Neural cell (in vitro differentiated cells): ENCODE data around the gene CNOT6. TPM values are rescaled to one million over a fixed set of nuclear protein-coding genes. Genes with fewer than 3 reads are reported as not detected.

Experiments
- H2AFZ ChIP-seq: fragments of 200-600, 300-800 bp; sonication (generic), shearing (Covaris generic); 2 replicates; pipeline ENCODE4 v1.6.0; 2014; ENCODE audit warnings: low read depth, mild to moderate bottlenecking, antibody characterized with exemption, low read length, moderate library complexity
- H3F3A ChIP-seq: fragments of 200-600 bp; shearing (Covaris generic); 2 replicates; pipeline ENCODE4 v1.6.1; 2016; ENCODE audit warnings: mild to moderate bottlenecking, moderate library complexity, mixed read lengths, antibody characterized with exemption, low read length; ENCODE audit not compliant: insufficient read depth, poor library complexity, severe bottlenecking
- H3K27ac ChIP-seq: fragments of 200-600, 300-800 bp; sonication (generic), shearing (Covaris generic); 2 replicates; pipeline ENCODE4 v1.5.1; 2014; ENCODE audit warnings: mild to moderate bottlenecking, low read length, moderate library complexity
- H3K27me3 ChIP-seq: fragments of 300-800, 200-600 bp; sonication (generic), shearing (Covaris generic); 2 replicates; pipeline ENCODE4 v1.6.0; 2014; ENCODE audit warnings: mild to moderate bottlenecking, low read depth, low read length, moderate library complexity; ENCODE audit not compliant: insufficient read depth
- H3K36me3 ChIP-seq: fragments of 300-800, 200-600 bp; sonication (generic), shearing (Covaris generic); 2 replicates; pipeline ENCODE4 v1.5.1; 2014; ENCODE audit warnings: mild to moderate bottlenecking, antibody characterized with exemption, low read length, moderate library complexity; ENCODE audit not compliant: insufficient read depth
- H3K4me2 ChIP-seq: fragments of 300-800, 200-600 bp; sonication (generic), shearing (Covaris generic); 2 replicates; pipeline ENCODE4 v1.6.0; 2014; ENCODE audit warnings: mild to moderate bottlenecking, low read length
- H3K4me3 ChIP-seq: fragments of 300-800, 200-600 bp; sonication (generic), shearing (Covaris generic); 2 replicates; pipeline ENCODE4 v1.5.1; 2014; ENCODE audit warnings: mild to moderate bottlenecking, low read length, moderate library complexity
- H3K79me2 ChIP-seq: fragments of 200-600 bp; shearing (Covaris generic); replicated peaks from 2 replicates; pipeline ENCODE4 v1.6.0; 2014; ENCODE audit warnings: mild to moderate bottlenecking, low read length, moderate library complexity; ENCODE audit not compliant: insufficient read depth
- H3K9ac ChIP-seq: fragments of 300-800, 200-600 bp; sonication (generic), shearing (Covaris generic); 2 replicates; pipeline ENCODE4 v1.6.1; 2016; ENCODE audit warnings: mild to moderate bottlenecking, low read length, mixed read lengths
- H3K9me2 ChIP-seq: fragments of 200-600 bp; shearing (Covaris generic); 2 replicates; pipeline ENCODE4 v1.6.1; 2016; ENCODE audit warnings: mild to moderate bottlenecking, low read length, mixed read lengths; ENCODE audit not compliant: insufficient read depth
- H3K9me3 ChIP-seq: fragments of 200-600, 300-800 bp; sonication (generic), shearing (Covaris generic); 2 replicates; pipeline ENCODE4 v1.6.1; 2016; ENCODE audit warnings: mild to moderate bottlenecking, mixed run types, low read length, moderate library complexity, mixed read lengths
- H4K20me1 ChIP-seq: fragments of 200-600 bp; shearing (Covaris generic); 2 replicates; pipeline ENCODE4 v1.6.1; 2016; ENCODE audit warnings: mild to moderate bottlenecking, mixed run types; ENCODE audit not compliant: insufficient read depth
- EP300 ChIP-seq: fragments of 450-650 bp; conservative IDR thresholded peaks from 2 replicates; pipeline ENCODE4 v1.6.1; 2014; ENCODE audit warnings: antibody characterized with exemption, mild to moderate bottlenecking, moderate library complexity; ENCODE audit not compliant: poor library complexity, severe bottlenecking
- EZH2 ChIP-seq: fragments of 200-600, 300-800 bp; shearing (Covaris generic), sonication (generic); IDR thresholded peaks from 2 replicates; pipeline ENCODE4 v1.6.1; 2014; ENCODE audit warnings: antibody characterized with exemption, low read length, borderline replicate concordance, mild to moderate bottlenecking; ENCODE audit not compliant: insufficient read depth, poor library complexity, severe bottlenecking
- RAD21 ChIP-seq: fragments of 450-650 bp; conservative IDR thresholded peaks from 2 replicates; pipeline ENCODE4 v1.6.1; 2014; ENCODE audit warnings: antibody characterized with exemption, mild to moderate bottlenecking, moderate library complexity
- REST ChIP-seq: IDR thresholded peaks from 2 replicates; pipeline ENCODE4 v1.6.1; 2012; ENCODE audit warnings: borderline replicate concordance
- SMC3 ChIP-seq: fragments of 450-650 bp; conservative IDR thresholded peaks from 2 replicates; pipeline ENCODE4 v1.6.1; 2014; ENCODE audit warnings: antibody characterized with exemption, mild to moderate bottlenecking, moderate library complexity; ENCODE audit not compliant: poor library complexity
- TAF1 ChIP-seq: IDR thresholded peaks from 2 replicates; pipeline ENCODE4 v1.6.1; 2012; ENCODE audit warnings: low read depth
- polyA plus RNA-seq: library from polyadenylated mRNA; depleted of rRNA; stranded (reverse); fragments of >200 nt; gene quantifications from 2 replicates; pipeline ENCODE4 v1.2.3, GENCODE V29; 2014
- TF ChIP-seq, protein P1 (sequence below): fragments of 450-650 bp; IDR thresholded peaks from 2 replicates; pipeline ENCODE4 v1.5.1; 2014; ENCODE audit warnings: antibody characterized with exemption, mild to moderate bottlenecking, moderate library complexity; ENCODE audit not compliant: poor library complexity, severe bottlenecking

The CNOT6 gene
- polyA plus RNA-seq, 1 donor from 2014 or later, result 43.0 TPM

GRCh38 chr5:180470966-180471582 lies 23.1 kb upstream of the CNOT6 start:
- H4K20me1 ChIP-seq, result no peaks in the 10 kb centered on the region
- H3K9me2 ChIP-seq, result no peaks in the 10 kb centered on the region
- H3K79me2 ChIP-seq, result no peaks in the 10 kb centered on the region
- no peaks in the 10 kb centered on the region for H3F3A ChIP-seq
- H3K9ac ChIP-seq, result no peak overlapping the region
- H3K27me3 ChIP-seq, result no peaks in the 10 kb centered on the region
- H3K9me3 ChIP-seq, result no peaks in the 10 kb centered on the region
- H3K4me2 ChIP-seq, result no peak overlapping the region
- no peak overlapping the region for H3K27ac ChIP-seq
- no peaks in the 10 kb centered on the region for H3K36me3 ChIP-seq
- no peak for TF ChIP-seq EZH2
- no peak for TF ChIP-seq TAF1
- peak; percentile 90 for TF ChIP-seq RAD21
- no peak for TF ChIP-seq EP300
- TF ChIP-seq, protein P1, sequence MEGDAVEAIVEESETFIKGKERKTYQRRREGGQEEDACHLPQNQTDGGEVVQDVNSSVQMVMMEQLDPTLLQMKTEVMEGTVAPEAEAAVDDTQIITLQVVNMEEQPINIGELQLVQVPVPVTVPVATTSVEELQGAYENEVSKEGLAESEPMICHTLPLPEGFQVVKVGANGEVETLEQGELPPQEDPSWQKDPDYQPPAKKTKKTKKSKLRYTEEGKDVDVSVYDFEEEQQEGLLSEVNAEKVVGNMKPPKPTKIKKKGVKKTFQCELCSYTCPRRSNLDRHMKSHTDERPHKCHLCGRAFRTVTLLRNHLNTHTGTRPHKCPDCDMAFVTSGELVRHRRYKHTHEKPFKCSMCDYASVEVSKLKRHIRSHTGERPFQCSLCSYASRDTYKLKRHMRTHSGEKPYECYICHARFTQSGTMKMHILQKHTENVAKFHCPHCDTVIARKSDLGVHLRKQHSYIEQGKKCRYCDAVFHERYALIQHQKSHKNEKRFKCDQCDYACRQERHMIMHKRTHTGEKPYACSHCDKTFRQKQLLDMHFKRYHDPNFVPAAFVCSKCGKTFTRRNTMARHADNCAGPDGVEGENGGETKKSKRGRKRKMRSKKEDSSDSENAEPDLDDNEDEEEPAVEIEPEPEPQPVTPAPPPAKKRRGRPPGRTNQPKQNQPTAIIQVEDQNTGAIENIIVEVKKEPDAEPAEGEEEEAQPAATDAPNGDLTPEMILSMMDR, result peak; percentile 93
- peak; percentile 91 for TF ChIP-seq SMC3
- TF ChIP-seq REST, result no peak
- no peak overlapping the region for H2AFZ ChIP-seq
- no peak overlapping the region for H3K4me3 ChIP-seq

DNA sequence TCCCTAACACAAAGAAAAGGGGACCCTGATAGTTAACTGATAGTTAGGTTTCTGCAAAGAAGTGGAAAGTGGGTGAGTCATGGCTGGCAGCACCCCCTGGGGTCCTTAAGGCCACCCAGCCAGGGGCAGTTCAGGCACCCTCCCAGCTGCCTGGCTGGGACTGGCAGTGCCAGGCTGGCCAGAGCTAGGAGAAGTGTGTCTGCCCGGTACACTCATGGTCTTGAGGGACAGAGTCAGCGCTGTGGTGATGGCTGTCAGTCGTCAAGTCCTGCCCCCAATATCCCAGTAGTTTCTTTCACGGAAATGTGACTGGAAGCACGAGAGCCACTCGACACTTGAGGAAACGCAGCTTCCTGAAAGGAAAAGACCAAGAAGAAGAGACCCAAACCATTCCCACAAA lies 22.3 kb upstream of the CNOT6 start:
- Histone ChIP-seq H3K79me2 (no peaks in the 10 kb centered on the region), H3K4me3 (no peak overlapping the region), H3K9ac (no peak overlapping the region), H3K9me3 (no peaks in the 10 kb centered on the region), H3K36me3 (no peaks in the 10 kb centered on the region), H3K27me3 (no peaks in the 10 kb centered on the region), H3K9me2 (no peaks in the 10 kb centered on the region), H3F3A (no peaks in the 10 kb centered on the region), H2AFZ (no peak overlapping the region), H3K4me2 (no peak overlapping the region), H4K20me1 (no peaks in the 10 kb centered on the region), H3K27ac (no peak overlapping the region)
- TF ChIP-seq RAD21, result no peak
- no peak for TF ChIP-seq EZH2
- no peak for TF ChIP-seq REST
